ENCODE results near the gene AOC3. TPM values are rescaled to one million over a fixed set of nuclear protein-coding genes. Genes with fewer than 3 reads are reported as not detected.
"Not testable (repeated sequence)": the region's sequence is repeated elsewhere in the genome, so short reads cannot be mapped to it uniquely, and the experiment has no call there.

AOC3 gene
- polyA plus RNA-seq, 1 donor (not counting 4 experiments of a cell fraction or from before 2014, with no cell fraction given) = 0.22 TPM

DNA sequence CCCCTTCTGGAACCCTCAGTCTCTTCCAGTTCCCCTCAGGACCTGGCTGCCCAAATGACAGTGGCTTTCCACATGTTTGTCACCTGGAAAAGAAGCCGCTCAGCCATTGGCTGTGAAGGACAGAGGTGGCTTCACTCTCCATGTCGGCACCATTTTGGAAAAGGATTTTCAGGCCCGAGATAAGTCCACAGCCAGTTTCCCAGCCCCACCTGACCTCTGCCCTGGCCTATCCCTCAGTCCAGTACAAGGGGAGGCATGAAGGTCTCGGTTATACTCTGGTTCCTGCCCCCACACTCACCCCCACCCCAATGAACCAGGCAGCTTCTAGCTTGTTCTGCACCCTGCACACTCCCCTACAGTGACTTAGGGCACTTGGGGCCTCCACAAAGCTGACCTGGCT lies 15.2 kb downstream of the AOC3 start:
- no peaks in the 10 kb centered on the region for H4K20me1 ChIP-seq (ENCODE audit: control insufficient read depth, extremely low read depth, insufficient read depth, low read length)
- H3K27ac ChIP-seq (ENCODE audit: control insufficient read depth, insufficient read depth, low read length) = no peak overlapping the region
- H3K27me3 ChIP-seq (ENCODE audit: control insufficient read depth, extremely low read depth, insufficient read depth, low read length) = peaks cover 10% of the 10 kb centered on the region
- H3K9ac ChIP-seq (ENCODE audit: control insufficient read depth, extremely low read depth, insufficient read depth, low read length) = no peak overlapping the region
- no peak for DNase-seq (ENCODE audit: low read depth, low spot score)
- no peak overlapping the region for H2AFZ ChIP-seq (ENCODE audit: control insufficient read depth, low read length)
- dilution Hi-C loops (cut with MboI; ENCODE audit: extremely low pct_ligation_motif_present, low sequenced_read_pairs) = no loop called here
- FAIRE-seq = no peak
- no peaks in the 10 kb centered on the region for H3K36me3 ChIP-seq (ENCODE audit: control insufficient read depth in 2 of 2, extremely low read depth in 1 of 2, insufficient read depth in 2 of 2, low read length in 2 of 2)
- H3K9me3 ChIP-seq (ENCODE audit: control insufficient read depth, low read depth, low read length) = no peaks in the 10 kb centered on the region
- no peaks in the 10 kb centered on the region for H3K79me2 ChIP-seq (ENCODE audit: control insufficient read depth, insufficient read depth, low read length)
- H3K4me3 ChIP-seq (ENCODE audit: control insufficient read depth in 2 of 3, extremely low read depth in 1 of 3, insufficient read depth in 2 of 3, low read depth in 1 of 3, low read length in 3 of 3) = no peak overlapping the region
- no peak overlapping the region for H3K4me2 ChIP-seq (ENCODE audit: control insufficient read depth, extremely low read depth, insufficient read depth, low read depth, low read length)
- TF ChIP-seq EZH2 (IDR thresholded peaks at IDR 0.05; ENCODE audit: low read length) = no peak
- TF ChIP-seq, protein P1, sequence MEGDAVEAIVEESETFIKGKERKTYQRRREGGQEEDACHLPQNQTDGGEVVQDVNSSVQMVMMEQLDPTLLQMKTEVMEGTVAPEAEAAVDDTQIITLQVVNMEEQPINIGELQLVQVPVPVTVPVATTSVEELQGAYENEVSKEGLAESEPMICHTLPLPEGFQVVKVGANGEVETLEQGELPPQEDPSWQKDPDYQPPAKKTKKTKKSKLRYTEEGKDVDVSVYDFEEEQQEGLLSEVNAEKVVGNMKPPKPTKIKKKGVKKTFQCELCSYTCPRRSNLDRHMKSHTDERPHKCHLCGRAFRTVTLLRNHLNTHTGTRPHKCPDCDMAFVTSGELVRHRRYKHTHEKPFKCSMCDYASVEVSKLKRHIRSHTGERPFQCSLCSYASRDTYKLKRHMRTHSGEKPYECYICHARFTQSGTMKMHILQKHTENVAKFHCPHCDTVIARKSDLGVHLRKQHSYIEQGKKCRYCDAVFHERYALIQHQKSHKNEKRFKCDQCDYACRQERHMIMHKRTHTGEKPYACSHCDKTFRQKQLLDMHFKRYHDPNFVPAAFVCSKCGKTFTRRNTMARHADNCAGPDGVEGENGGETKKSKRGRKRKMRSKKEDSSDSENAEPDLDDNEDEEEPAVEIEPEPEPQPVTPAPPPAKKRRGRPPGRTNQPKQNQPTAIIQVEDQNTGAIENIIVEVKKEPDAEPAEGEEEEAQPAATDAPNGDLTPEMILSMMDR (optimal IDR thresholded peaks at IDR 0.05 in 1 of 3, IDR thresholded peaks at IDR 0.05 in 1 of 3, conservative IDR thresholded peaks at IDR 0.05 in 1 of 3; ENCODE audit: extremely low read depth in 1 of 3, insufficient read depth in 2 of 3, low read length in 3 of 3) = no peak
- no peaks in the 10 kb centered on the region for H3K4me1 ChIP-seq (ENCODE audit: control insufficient read depth, extremely low read depth, insufficient read depth, low read length)
- H3K9me1 ChIP-seq (ENCODE audit: control insufficient read depth, extremely low read depth, insufficient read depth, low read length) = no peaks in the 10 kb centered on the region

DNA sequence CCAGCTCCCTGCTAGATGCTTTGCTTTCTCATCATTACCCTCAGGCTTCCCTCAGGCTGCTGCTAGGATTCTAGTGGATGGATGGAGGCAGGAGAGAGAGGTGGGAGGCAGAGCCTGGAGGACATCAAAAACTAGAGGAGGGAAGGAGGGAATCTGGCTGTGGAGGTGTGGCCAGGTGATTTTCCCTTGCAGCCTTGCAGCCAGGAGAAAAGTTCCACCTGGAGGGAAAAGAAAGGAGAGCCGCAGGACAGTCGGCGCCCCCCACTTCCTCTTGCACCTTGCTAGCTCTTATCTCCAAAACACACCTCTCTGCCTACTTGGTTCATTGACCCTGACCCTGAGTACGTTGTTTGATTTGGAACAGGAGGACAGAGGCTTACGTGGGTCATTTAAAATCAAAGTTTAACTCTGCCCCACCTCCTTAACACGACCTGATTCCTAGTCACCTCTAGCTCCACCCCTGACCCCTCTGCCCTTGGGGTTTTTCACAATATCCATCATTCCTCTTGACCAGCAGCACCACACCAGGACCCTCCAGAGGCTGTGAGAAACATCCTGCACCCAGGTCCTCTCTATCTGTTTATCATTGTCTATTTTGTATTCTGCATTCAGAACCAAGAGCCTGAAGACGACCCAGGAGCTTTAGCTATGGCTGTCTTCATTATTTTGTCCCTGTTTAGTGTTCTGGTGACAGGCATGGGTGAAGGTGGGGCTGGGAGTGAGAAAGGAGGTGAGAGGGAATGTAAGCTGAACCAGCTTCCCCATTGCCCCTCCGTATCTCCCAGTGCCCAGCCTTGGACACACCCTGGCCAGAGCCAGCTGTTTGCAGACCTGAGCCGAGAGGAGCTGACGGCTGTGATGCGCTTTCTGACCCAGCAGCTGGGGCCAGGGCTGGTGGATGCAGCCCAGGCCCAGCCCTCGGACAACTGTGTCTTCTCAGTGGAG lies 15.9 kb downstream of the AOC3 start:
- Histone ChIP-seq H3K79me2 (ENCODE audit: control insufficient read depth, insufficient read depth, low read length) (no peaks in the 10 kb centered on the region), H3K4me1 (ENCODE audit: control insufficient read depth, extremely low read depth, insufficient read depth, low read length) (no peaks in the 10 kb centered on the region), H3K36me3 (ENCODE audit: control insufficient read depth in 2 of 2, extremely low read depth in 1 of 2, insufficient read depth in 2 of 2, low read length in 2 of 2) (no peaks in the 10 kb centered on the region), H3K27me3 (ENCODE audit: control insufficient read depth, extremely low read depth, insufficient read depth, low read length) (peaks cover 10% of the 10 kb centered on the region), H3K4me3 (ENCODE audit: control insufficient read depth in 2 of 3, extremely low read depth in 1 of 3, insufficient read depth in 2 of 3, low read depth in 1 of 3, low read length in 3 of 3) (no peak overlapping the region), H3K9me3 (ENCODE audit: control insufficient read depth, low read depth, low read length) (no peaks in the 10 kb centered on the region), H3K9ac (ENCODE audit: control insufficient read depth, extremely low read depth, insufficient read depth, low read length) (no peak overlapping the region), H3K27ac (ENCODE audit: control insufficient read depth, insufficient read depth, low read length) (no peak overlapping the region), H3K9me1 (ENCODE audit: control insufficient read depth, extremely low read depth, insufficient read depth, low read length) (no peaks in the 10 kb centered on the region), H4K20me1 (ENCODE audit: control insufficient read depth, extremely low read depth, insufficient read depth, low read length) (no peaks in the 10 kb centered on the region), H2AFZ (ENCODE audit: control insufficient read depth, low read length) (no peak overlapping the region), H3K4me2 (ENCODE audit: control insufficient read depth, extremely low read depth, insufficient read depth, low read depth, low read length) (no peak overlapping the region)
- no peak for TF ChIP-seq EZH2 (IDR thresholded peaks at IDR 0.05; ENCODE audit: low read length)
- TF ChIP-seq, protein P1 (optimal IDR thresholded peaks at IDR 0.05 in 1 of 3, IDR thresholded peaks at IDR 0.05 in 1 of 3, conservative IDR thresholded peaks at IDR 0.05 in 1 of 3; ENCODE audit: extremely low read depth in 1 of 3, insufficient read depth in 2 of 3, low read length in 3 of 3) = no peak
- FAIRE-seq (no peak), DNase-seq (ENCODE audit: low read depth, low spot score) (no peak)
- dilution Hi-C loops (cut with MboI; ENCODE audit: extremely low pct_ligation_motif_present, low sequenced_read_pairs) = no loop called here

DNA sequence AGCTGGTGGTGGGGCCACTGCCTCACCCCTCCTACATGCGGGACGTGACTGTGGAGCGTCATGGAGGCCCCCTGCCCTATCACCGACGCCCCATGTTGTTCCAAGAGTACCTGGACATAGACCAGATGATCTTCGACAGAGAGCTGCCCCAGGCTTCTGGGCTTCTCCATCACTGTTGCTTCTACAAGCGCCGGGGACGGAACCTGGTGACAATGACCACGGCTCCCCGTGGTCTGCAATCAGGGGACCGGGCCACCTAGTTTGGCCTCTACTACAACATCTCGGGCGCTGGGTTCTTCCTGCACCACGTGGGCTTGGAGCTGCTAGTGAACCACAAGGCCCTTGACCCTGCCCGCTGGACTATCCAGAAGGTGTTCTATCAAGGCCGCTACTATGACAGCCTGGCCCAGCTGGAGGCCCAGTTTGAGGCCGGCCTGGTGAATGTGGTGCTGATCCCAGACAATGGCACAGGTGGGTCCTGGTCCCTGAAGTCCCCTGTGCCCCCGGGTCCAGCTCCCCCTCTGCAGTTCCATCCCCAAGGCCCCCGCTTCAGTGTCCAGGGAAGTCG lies 16.8 kb downstream of the AOC3 start:
- H3K4me2 ChIP-seq (ENCODE audit: control insufficient read depth, extremely low read depth, insufficient read depth, low read depth, low read length); FAIRE-seq; H3K4me3 ChIP-seq (ENCODE audit: control insufficient read depth in 2 of 3, extremely low read depth in 1 of 3, insufficient read depth in 2 of 3, low read depth in 1 of 3, low read length in 3 of 3); H3K79me2 ChIP-seq (ENCODE audit: control insufficient read depth, insufficient read depth, low read length); H3K27ac ChIP-seq (ENCODE audit: control insufficient read depth, insufficient read depth, low read length); H3K9me1 ChIP-seq (ENCODE audit: control insufficient read depth, extremely low read depth, insufficient read depth, low read length); dilution Hi-C loops (cut with MboI; ENCODE audit: extremely low pct_ligation_motif_present, low sequenced_read_pairs); DNase-seq (ENCODE audit: low read depth, low spot score); H3K36me3 ChIP-seq (ENCODE audit: control insufficient read depth in 2 of 2, extremely low read depth in 1 of 2, insufficient read depth in 2 of 2, low read length in 2 of 2); H4K20me1 ChIP-seq (ENCODE audit: control insufficient read depth, extremely low read depth, insufficient read depth, low read length); H3K9ac ChIP-seq (ENCODE audit: control insufficient read depth, extremely low read depth, insufficient read depth, low read length); H3K9me3 ChIP-seq (ENCODE audit: control insufficient read depth, low read depth, low read length); H3K4me1 ChIP-seq (ENCODE audit: control insufficient read depth, extremely low read depth, insufficient read depth, low read length); H2AFZ ChIP-seq (ENCODE audit: control insufficient read depth, low read length): not testable (repeated sequence)
- peaks cover 10% of the 10 kb centered on the region for H3K27me3 ChIP-seq (ENCODE audit: control insufficient read depth, extremely low read depth, insufficient read depth, low read length)

Measured in keratinocyte (primary cell).